GM19324 (cell line): ENCODE results near the gene TBCD.

Experiments used
- ATAC-seq: cut with Tn5 transposase; IDR thresholded peaks from one replicate; pipeline ENCODE4 v1.9.1; 2021; ENCODE audit warnings: mild to moderate bottlenecking, moderate library complexity; ENCODE audit not compliant: unreplicated experiment, low FRiP score

The TBCD gene

GRCh38 chr17:82830249-82830661, 78.4 kb downstream of the TBCD start:
- no peak for ATAC-seq

GRCh38 chr17:82831041-82831817, 79.4 kb downstream of the TBCD start:
- no peak for ATAC-seq

GRCh38 chr17:82831818-82832200, 79.9 kb downstream of the TBCD start:
- ATAC-seq: no peak

- ATAC-seq: no peak
These were observed 80.5 kb downstream of the TBCD start for GRCh38 chr17:82832411-82832810.

GRCh38 chr17:82832881-82833475, 81.1 kb downstream of the TBCD start:
- no peak for ATAC-seq

- no peak for ATAC-seq
These were observed 83.3 kb downstream of the TBCD start for GRCh38 chr17:82835122-82835521.

- ATAC-seq: no peak
These were observed 84.1 kb downstream of the TBCD start for GRCh38 chr17:82835766-82836512.

GRCh38 chr17:82836823-82837357, 85.0 kb downstream of the TBCD start:
- ATAC-seq: no peak

GRCh38 chr17:82837586-82838320, 85.9 kb downstream of the TBCD start:
- no peak for ATAC-seq

- no peak for ATAC-seq
These were observed 86.7 kb downstream of the TBCD start for GRCh38 chr17:82838386-82839063.

GRCh38 chr17:82839617-82840292, 87.9 kb downstream of the TBCD start, which contains the start of gene ZNF750:
Gene ZNF750, minus strand, starts transcription at chr17:82840022. Its CDS starts 7,568 bp downstream, at chr17:82832454.
- ATAC-seq: no peak

- ATAC-seq: no peak
These were observed 88.6 kb downstream of the TBCD start for GRCh38 chr17:82840431-82840831.

GRCh38 chr17:82841921-82842596, 90.2 kb downstream of the TBCD start:
- no peak for ATAC-seq

- ATAC-seq: no peak
These were observed 92.2 kb downstream of the TBCD start for GRCh38 chr17:82843904-82844680.

GRCh38 chr17:82844796-82845162, 92.9 kb downstream of the TBCD start:
- no peak for ATAC-seq

- no peak for ATAC-seq
These were observed 93.4 kb downstream of the TBCD start for GRCh38 chr17:82845163-82845807.

GRCh38 chr17:82846061-82846691, 94.3 kb downstream of the TBCD start:
- no peak for ATAC-seq
